ENCODE measurements around the gene KCNK15. TPM values are rescaled to one million over a fixed set of nuclear protein-coding genes. Genes with fewer than 3 reads are reported as not detected.

The KCNK15 gene
- total and polyA plus RNA-seq, 2 donors: 0.05 to 0.16 TPM

DNA sequence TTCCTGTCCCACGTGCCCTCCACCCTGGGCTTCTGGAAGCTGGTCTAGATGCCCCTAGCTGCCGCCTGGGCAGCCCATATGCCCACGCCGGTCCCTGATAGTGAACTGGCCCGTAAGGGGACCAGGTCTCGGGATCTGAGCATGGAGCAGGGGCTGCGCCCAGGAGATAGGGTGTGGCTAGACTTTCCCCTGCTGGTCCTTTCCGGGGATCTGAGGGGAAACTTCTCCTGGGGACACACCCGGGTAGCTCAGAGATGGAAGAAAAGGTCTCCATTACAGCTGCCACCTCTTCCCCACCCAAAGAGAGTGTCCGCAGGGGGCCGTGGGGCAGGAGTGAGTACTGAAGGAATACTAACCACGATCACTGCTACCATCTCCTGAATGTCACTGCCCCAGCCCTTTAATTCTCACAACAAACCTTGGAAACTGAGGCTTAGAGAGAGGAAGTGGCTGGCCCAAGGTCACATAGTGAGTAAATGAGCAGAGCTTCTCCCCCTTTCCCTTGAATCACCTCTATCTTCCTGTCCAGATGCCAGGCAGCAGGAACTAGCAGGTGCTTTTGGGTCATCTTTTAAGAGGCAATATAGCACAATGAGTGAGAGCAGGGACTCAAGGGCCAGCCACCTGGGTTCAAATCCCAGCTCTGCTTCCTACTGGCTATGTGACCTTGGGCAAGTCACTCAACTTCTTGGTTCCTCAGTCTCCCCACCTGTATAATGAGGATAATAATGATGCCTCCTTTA lies 42.3 kb upstream of the KCNK15 start:
- H3K36me3 ChIP-seq (ENCODE audit: control insufficient read depth in 2 of 2, insufficient read depth in 2 of 2, low read length in 1 of 2): no peaks in the 10 kb centered on the region
- no peaks in the 10 kb centered on the region for H3K9me3 ChIP-seq (ENCODE audit: control insufficient read depth in 2 of 2, insufficient read depth in 1 of 2, low read length in 1 of 2)
- WGBS: 90% methylated on average over 12 of the region's 12 CpGs
- DNase-seq (ENCODE audit: low read depth in 6 of 9, low spot score in 9 of 9): no peak
- H3K4me1 ChIP-seq (ENCODE audit: control insufficient read depth in 2 of 2, insufficient read depth in 2 of 2, low read length in 2 of 2): no peaks in the 10 kb centered on the region
- H3K27ac ChIP-seq (ENCODE audit: low read depth in 1 of 2, low read length in 1 of 2): no peak overlapping the region
- no peak overlapping the region for H3K4me3 ChIP-seq (ENCODE audit: low read length in 2 of 2)
- H3K27me3 ChIP-seq (ENCODE audit: control insufficient read depth in 2 of 2, insufficient read depth in 1 of 2, low read length in 1 of 2): peaks cover 0 to 2% of the 10 kb centered on the region in 2 donors

DNA sequence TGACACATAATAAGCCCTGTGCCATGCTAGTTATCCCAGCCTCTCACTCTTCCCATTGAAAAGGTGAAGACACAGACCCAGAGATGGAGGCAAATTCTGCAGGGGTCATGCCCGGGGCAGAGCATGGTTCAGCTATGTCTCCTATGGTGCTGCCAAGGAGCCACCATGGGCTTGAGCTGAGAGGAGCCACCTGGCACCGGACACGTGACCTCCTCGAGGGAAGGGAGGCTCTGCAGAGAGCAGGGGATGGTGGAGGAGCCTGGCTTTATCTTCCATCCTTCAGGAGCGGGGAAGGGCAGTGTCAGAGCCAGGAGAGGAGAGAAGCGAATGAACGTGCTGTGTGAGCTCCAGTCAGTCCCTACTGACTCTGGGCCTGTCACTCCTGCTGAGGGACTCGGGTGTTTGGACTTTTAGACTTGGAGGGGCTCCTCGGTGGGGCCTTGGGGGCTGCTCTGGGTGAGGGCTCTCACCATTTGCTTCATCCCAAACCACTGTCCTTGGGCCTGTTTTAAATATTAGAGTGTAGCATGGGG lies 41.6 kb upstream of the KCNK15 start:
- DNase-seq (ENCODE audit: low read depth in 6 of 9, low spot score in 9 of 9): no peak
- no peak overlapping the region for H3K27ac ChIP-seq (ENCODE audit: low read depth in 1 of 2, low read length in 1 of 2)
- H3K9me3 ChIP-seq (ENCODE audit: control insufficient read depth in 2 of 2, insufficient read depth in 1 of 2, low read length in 1 of 2): no peaks in the 10 kb centered on the region
- no peaks in the 10 kb centered on the region for H3K36me3 ChIP-seq (ENCODE audit: control insufficient read depth in 2 of 2, insufficient read depth in 2 of 2, low read length in 1 of 2)
- no peaks in the 10 kb centered on the region for H3K4me1 ChIP-seq (ENCODE audit: control insufficient read depth in 2 of 2, insufficient read depth in 2 of 2, low read length in 2 of 2)
- 95% methylated on average over 9 of the region's 9 CpGs for WGBS
- H3K27me3 ChIP-seq (ENCODE audit: control insufficient read depth in 2 of 2, insufficient read depth in 1 of 2, low read length in 1 of 2): peaks cover 0 to 2% of the 10 kb centered on the region in 2 donors
- no peak overlapping the region for H3K4me3 ChIP-seq (ENCODE audit: low read length in 2 of 2)

DNA sequence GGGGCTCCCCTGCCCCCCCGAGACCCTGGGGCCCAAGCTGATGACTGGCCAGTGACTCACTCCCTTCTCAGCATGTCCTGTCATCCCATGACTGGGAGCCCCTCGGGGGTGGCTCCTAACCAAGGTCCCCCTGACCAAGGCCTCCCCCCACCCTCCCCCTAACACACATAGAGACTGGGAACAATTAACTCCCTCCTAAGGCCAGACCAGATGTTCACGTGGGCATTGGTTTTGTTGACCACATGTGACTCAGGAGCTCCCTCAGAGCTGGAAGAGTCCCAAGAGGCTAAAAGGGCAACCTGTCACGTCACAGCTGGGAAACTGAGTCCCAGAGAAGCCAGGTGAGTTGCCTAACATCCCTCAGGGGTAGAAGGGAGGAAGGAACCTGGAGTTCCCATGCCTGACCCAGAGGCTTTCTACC lies 41.1 kb upstream of the KCNK15 start:
- Histone ChIP-seq H3K36me3 (ENCODE audit: control insufficient read depth in 2 of 2, insufficient read depth in 2 of 2, low read length in 1 of 2) (no peaks in the 10 kb centered on the region), H3K4me1 (ENCODE audit: control insufficient read depth in 2 of 2, insufficient read depth in 2 of 2, low read length in 2 of 2) (no peaks in the 10 kb centered on the region)

DNA sequence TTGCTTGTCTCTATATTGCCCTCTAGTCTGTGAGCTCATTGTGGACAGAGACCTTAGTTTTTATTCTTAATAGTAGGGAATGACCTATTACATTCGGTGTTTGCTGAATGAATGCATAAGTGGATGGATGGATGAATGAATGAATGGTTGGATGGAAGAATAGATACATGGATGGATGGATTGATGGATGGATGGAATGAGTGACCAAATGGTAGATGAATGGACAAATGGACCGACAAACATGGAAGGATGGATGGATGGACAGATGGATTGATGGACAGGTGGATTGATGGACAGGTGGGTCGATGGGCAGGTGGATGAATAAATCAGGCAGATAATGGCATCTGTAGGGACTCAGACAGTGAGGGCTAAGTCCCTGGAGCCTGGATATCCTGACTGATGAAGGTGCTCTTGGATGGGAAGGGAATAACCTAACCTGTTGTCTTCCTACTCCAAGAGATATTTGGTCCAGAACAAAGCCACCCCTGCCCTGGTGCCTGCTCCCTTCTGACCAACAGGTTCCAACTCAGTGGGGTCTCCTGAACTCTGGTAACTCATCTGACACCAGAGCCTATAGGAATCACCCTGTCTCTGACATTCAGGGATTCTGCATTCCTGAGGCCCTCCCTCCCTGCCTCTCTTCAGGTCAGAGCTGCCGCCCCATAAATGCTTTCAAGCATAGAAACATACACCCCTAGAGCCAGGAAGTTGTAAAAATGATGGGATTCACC lies 40.1 kb upstream of the KCNK15 start:
- Histone ChIP-seq H3K27me3 (ENCODE audit: control insufficient read depth in 2 of 2, insufficient read depth in 1 of 2, low read length in 1 of 2) (peaks cover 0 to 2% of the 10 kb centered on the region in 2 donors), H3K9me3 (ENCODE audit: control insufficient read depth in 2 of 2, insufficient read depth in 1 of 2, low read length in 1 of 2) (no peaks in the 10 kb centered on the region), H3K27ac (ENCODE audit: low read depth in 1 of 2, low read length in 1 of 2) (no peak overlapping the region), H3K4me3 (ENCODE audit: low read length in 2 of 2) (no peak overlapping the region), H3K36me3 (ENCODE audit: control insufficient read depth in 2 of 2, insufficient read depth in 2 of 2, low read length in 1 of 2) (no peaks in the 10 kb centered on the region), H3K4me1 (ENCODE audit: control insufficient read depth in 2 of 2, insufficient read depth in 2 of 2, low read length in 2 of 2) (no peaks in the 10 kb centered on the region)
- 88% methylated on average over 4 of the region's 4 CpGs for WGBS
- no peak for DNase-seq (ENCODE audit: low read depth in 6 of 9, low spot score in 9 of 9)

More for the DNA sequence above, 41.1 kb upstream of the KCNK15 start:
- 87% methylated on average over 4 of the region's 4 CpGs for WGBS
- Histone ChIP-seq H3K9me3 (ENCODE audit: control insufficient read depth in 2 of 2, insufficient read depth in 1 of 2, low read length in 1 of 2) (no peaks in the 10 kb centered on the region), H3K27ac (ENCODE audit: low read depth in 1 of 2, low read length in 1 of 2) (no peak overlapping the region), H3K4me3 (ENCODE audit: low read length in 2 of 2) (no peak overlapping the region), H3K27me3 (ENCODE audit: control insufficient read depth in 2 of 2, insufficient read depth in 1 of 2, low read length in 1 of 2) (peaks cover 0 to 2% of the 10 kb centered on the region in 2 donors)
- DNase-seq (ENCODE audit: low read depth in 6 of 9, low spot score in 9 of 9): no peak

DNA sequence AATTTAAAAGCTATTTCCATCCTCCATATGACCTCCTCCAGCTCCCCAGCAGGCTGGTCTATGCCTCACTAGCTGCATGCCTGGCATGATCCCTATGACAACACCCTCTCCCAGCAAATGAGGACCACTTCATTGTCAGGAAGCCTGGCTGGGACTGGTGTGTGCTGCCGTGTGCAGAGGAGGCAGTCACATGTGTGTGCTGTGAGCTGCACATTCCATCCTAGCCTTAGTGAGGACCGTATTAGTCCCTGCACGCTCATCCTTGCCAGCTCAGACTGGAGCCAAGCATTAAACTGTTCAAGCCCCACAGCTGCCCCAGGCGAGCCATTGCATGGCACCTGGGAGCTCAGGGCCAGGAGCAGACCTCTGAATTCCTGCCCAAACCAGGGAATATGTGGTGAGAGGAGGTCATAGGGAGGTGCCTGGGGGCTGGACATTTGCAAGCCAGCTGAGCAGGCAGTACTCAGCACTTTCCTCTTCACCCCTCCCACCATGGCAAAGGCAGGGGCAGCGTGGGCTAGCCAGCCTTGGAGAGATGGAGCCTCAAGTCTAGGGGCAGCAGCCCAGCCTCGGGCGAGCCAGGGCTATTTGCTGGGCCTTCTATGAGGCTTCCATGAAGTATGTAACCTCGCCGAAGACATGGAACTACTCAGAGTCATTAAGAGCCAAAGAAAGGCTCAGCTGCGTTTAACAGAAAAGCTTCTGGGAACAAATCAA lies 39.2 kb upstream of the KCNK15 start:
- no peaks in the 10 kb centered on the region for H3K9me3 ChIP-seq (ENCODE audit: control insufficient read depth in 2 of 2, insufficient read depth in 1 of 2, low read length in 1 of 2)
- peaks cover 0 to 2% of the 10 kb centered on the region in 2 donors for H3K27me3 ChIP-seq (ENCODE audit: control insufficient read depth in 2 of 2, insufficient read depth in 1 of 2, low read length in 1 of 2)
- H3K4me1 ChIP-seq (ENCODE audit: control insufficient read depth in 2 of 2, insufficient read depth in 2 of 2, low read length in 2 of 2): no peaks in the 10 kb centered on the region
- H3K36me3 ChIP-seq (ENCODE audit: control insufficient read depth in 2 of 2, insufficient read depth in 2 of 2, low read length in 1 of 2): no peaks in the 10 kb centered on the region
- no peak overlapping the region for H3K27ac ChIP-seq (ENCODE audit: low read depth in 1 of 2, low read length in 1 of 2)
- no peak overlapping the region for H3K4me3 ChIP-seq (ENCODE audit: low read length in 2 of 2)
- 80% methylated on average over 10 of the region's 10 CpGs for whole genome bisulfite sequencing
- no peak for DNase-seq (ENCODE audit: low read depth in 6 of 9, low spot score in 9 of 9)

DNA sequence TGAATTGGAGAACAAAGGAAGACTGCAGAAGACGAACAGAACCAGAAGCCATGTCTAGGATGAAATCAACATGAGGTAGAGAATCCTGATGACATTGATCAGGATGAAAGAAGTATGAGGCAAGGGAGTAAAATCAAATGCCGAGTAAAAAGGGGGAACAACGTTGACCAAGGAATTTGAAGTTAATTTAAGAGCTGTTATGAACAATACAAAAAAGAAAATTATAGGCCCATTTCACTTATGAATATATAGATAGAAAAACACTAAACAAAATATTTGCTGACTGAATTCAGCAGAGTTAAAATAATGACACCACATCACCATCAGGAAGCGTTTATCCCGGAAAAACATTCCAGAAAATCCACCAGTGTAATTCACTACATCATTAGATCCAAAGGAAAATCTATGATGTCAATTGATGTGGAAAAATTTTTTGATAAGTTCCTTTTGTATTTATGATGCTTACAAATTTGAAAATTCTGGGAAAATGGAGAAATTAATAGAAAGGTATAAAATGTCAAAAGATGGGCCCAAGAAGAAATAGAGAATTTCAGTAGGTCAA lies 38.6 kb upstream of the KCNK15 start:
- H3K4me3 ChIP-seq (ENCODE audit: low read length in 2 of 2): no peak overlapping the region
- H3K36me3 ChIP-seq (ENCODE audit: control insufficient read depth in 2 of 2, insufficient read depth in 2 of 2, low read length in 1 of 2): no peaks in the 10 kb centered on the region
- H3K4me1 ChIP-seq (ENCODE audit: control insufficient read depth in 2 of 2, insufficient read depth in 2 of 2, low read length in 2 of 2): no peaks in the 10 kb centered on the region
- H3K27me3 ChIP-seq (ENCODE audit: control insufficient read depth in 2 of 2, insufficient read depth in 1 of 2, low read length in 1 of 2): peaks cover 0 to 2% of the 10 kb centered on the region in 2 donors
- no peak overlapping the region for H3K27ac ChIP-seq (ENCODE audit: low read depth in 1 of 2, low read length in 1 of 2)
- WGBS: 95% methylated on average over 5 of the region's 5 CpGs
- no peaks in the 10 kb centered on the region for H3K9me3 ChIP-seq (ENCODE audit: control insufficient read depth in 2 of 2, insufficient read depth in 1 of 2, low read length in 1 of 2)
- no peak for DNase-seq (ENCODE audit: low read depth in 6 of 9, low spot score in 9 of 9)

DNA sequence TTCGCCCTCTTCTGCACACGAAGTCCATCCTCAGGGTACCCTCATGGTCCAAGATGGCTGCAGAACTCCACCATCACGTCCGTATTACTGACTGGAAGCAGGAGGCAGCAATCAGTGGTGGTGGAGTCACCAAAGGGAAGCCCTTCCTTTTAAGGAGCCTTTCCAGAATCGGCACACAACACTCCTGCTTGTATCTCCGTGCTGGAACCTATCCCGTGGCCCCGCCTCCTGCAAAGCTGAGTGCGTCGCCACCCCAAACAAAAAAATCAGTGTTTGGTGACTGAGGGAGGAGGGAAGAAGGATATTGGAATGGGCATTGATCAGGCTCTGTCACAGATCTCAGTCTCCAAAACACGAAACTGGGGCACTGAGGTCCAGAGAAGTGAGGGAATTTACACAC lies 36.3 kb upstream of the KCNK15 start:
- no peak overlapping the region for H3K27ac ChIP-seq (ENCODE audit: low read depth in 1 of 2, low read length in 1 of 2)
- no peaks in the 10 kb centered on the region for H3K4me1 ChIP-seq (ENCODE audit: control insufficient read depth in 2 of 2, insufficient read depth in 2 of 2, low read length in 2 of 2)
- H3K36me3 ChIP-seq (ENCODE audit: control insufficient read depth in 2 of 2, insufficient read depth in 2 of 2, low read length in 1 of 2): no peaks in the 10 kb centered on the region
- no peak for DNase-seq (ENCODE audit: low read depth in 6 of 9, low spot score in 9 of 9)
- 95% methylated on average over 11 of the region's 11 CpGs for WGBS
- peaks cover 0 to 2% of the 10 kb centered on the region in 2 donors for H3K27me3 ChIP-seq (ENCODE audit: control insufficient read depth in 2 of 2, insufficient read depth in 1 of 2, low read length in 1 of 2)
- H3K4me3 ChIP-seq (ENCODE audit: low read length in 2 of 2): no peak overlapping the region
- H3K9me3 ChIP-seq (ENCODE audit: control insufficient read depth in 2 of 2, insufficient read depth in 1 of 2, low read length in 1 of 2): no peaks in the 10 kb centered on the region

DNA sequence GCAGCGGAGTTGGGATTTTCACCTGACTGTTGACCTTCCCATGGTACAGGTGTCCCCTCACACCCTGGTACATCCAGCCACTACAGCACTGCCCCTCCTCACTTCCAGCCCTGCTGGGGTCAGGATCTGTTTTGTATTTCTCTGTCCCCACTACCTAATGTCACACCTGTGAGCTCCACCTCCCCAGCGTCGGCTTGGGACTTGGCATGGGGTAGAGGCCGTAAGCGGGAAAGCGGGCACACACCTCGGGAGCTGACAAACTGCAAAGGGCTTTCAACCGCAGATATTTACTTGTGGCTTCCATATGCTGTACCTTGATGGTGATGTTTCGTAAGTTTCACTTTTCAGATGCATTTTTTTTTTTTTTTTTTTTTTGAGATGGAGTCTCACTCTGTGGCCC lies 35.9 kb upstream of the KCNK15 start:
- no peak for DNase-seq (ENCODE audit: low read depth in 6 of 9, low spot score in 9 of 9)
- Histone ChIP-seq H3K4me3 (ENCODE audit: low read length in 2 of 2) (no peak overlapping the region), H3K27me3 (ENCODE audit: control insufficient read depth in 2 of 2, insufficient read depth in 1 of 2, low read length in 1 of 2) (peaks cover 0 to 2% of the 10 kb centered on the region in 2 donors), H3K27ac (ENCODE audit: low read depth in 1 of 2, low read length in 1 of 2) (no peak overlapping the region), H3K9me3 (ENCODE audit: control insufficient read depth in 2 of 2, insufficient read depth in 1 of 2, low read length in 1 of 2) (no peaks in the 10 kb centered on the region), H3K36me3 (ENCODE audit: control insufficient read depth in 2 of 2, insufficient read depth in 2 of 2, low read length in 1 of 2) (no peaks in the 10 kb centered on the region), H3K4me1 (ENCODE audit: control insufficient read depth in 2 of 2, insufficient read depth in 2 of 2, low read length in 2 of 2) (no peaks in the 10 kb centered on the region)
- 97% methylated on average over 9 of the region's 9 CpGs for WGBS

Data from thymus (tissue), 11 donors.